ENCODE results near the gene OR5AL1. TPM values are rescaled to one million over a fixed set of nuclear protein-coding genes. Genes with fewer than 3 reads are reported as not detected.

OR5AL1 gene
- total and polyA plus RNA-seq, 3 donors from 2014 or later, result not detected

DNA sequence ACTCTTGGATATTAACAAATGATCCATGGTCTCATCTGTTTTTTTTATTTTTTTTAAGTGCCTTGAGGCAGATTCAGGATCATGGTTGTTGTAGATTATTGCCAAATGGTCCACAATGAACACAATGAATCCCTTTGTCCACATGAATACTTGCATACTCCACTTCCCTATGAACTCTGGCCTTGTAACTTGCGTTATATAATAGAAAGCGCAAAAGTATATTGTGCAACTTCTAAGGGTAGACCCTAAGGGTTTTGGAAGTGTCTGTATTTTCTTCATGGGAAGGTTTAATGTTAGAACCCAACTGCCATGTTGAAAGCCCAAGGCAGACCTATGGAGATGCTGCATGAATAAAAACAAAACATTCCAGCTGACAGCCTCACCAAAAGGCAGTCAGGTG, 8.1 kb upstream of the OR5AL1 start:
- no peak overlapping the region for H3K27ac ChIP-seq
- no peaks in the 10 kb centered on the region for H3K4me1 ChIP-seq
- no peak for DNase-seq
- TF ChIP-seq, protein P1, sequence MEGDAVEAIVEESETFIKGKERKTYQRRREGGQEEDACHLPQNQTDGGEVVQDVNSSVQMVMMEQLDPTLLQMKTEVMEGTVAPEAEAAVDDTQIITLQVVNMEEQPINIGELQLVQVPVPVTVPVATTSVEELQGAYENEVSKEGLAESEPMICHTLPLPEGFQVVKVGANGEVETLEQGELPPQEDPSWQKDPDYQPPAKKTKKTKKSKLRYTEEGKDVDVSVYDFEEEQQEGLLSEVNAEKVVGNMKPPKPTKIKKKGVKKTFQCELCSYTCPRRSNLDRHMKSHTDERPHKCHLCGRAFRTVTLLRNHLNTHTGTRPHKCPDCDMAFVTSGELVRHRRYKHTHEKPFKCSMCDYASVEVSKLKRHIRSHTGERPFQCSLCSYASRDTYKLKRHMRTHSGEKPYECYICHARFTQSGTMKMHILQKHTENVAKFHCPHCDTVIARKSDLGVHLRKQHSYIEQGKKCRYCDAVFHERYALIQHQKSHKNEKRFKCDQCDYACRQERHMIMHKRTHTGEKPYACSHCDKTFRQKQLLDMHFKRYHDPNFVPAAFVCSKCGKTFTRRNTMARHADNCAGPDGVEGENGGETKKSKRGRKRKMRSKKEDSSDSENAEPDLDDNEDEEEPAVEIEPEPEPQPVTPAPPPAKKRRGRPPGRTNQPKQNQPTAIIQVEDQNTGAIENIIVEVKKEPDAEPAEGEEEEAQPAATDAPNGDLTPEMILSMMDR (IDR thresholded peaks at IDR 0.05), result no peak
- no peak for TF ChIP-seq POLR2A (IDR thresholded peaks at IDR 0.05)
- WGBS, 2 donors, result 73 to 95% methylated on average over 2 of the region's 2 CpGs
- intact Hi-C loops (cut with DNase I; ENCODE audit: low total_unique reads), result no loop called here
- H3K9me3 ChIP-seq, result no peaks in the 10 kb centered on the region
- H3K27me3 ChIP-seq, result no peaks in the 10 kb centered on the region
- no peaks in the 10 kb centered on the region for H3K36me3 ChIP-seq (ENCODE audit: low read depth, missing control alignments)
- H3K4me3 ChIP-seq, result no peak overlapping the region

DNA sequence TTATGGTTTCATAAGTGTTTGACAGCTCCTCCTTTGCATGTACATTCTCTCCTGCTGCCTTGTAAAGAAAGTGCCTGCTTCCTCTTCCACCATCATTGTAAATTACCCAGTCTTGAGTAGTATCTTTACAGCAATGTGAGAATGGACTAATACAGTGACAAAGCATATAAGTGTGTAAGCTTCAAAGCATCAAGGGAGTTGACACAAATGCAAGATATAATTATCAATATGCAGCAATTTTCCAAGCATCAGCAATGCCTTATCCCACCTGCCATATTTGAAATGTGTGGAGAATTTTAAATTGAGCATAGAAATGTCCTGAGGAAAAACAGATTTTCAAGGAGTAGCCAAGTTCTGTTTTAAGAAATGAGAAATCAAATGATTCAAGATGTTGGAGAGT, 1.7 kb upstream of the OR5AL1 start:
- no peak for DNase-seq
- intact Hi-C loops (cut with DNase I; ENCODE audit: low total_unique reads), result no loop called here
- Histone ChIP-seq H3K4me1 (no peaks in the 10 kb centered on the region), H3K27me3 (no peaks in the 10 kb centered on the region), H3K36me3 (ENCODE audit: low read depth, missing control alignments) (no peaks in the 10 kb centered on the region), H3K9me3 (no peaks in the 10 kb centered on the region), H3K27ac (no peak overlapping the region), H3K4me3 (no peak overlapping the region)
- TF ChIP-seq, protein P1 (IDR thresholded peaks at IDR 0.05), result no peak
- TF ChIP-seq POLR2A (IDR thresholded peaks at IDR 0.05), result no peak

DNA sequence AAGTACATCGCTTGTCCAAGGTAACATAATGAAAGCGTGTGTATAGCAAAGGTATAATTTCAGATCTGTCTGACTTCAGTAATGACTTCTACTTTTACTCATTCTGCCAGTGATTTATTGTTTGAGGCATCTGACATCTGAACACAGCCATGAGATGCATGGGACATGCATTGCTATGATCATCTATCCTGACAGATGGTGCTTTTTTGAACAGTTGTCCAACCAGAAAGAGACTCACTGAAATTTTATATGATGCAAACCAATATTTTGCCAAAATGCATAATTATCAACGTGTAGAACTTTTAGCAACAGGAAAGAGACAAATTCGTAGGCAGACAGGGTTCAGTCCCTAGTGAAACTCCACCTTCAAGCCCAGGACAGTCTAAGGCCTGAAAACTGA, 41.0 kb downstream of the OR5AL1 start:
- no peak overlapping the region for H3K4me3 ChIP-seq
- 74 to 80% methylated on average over 4 of the region's 4 CpGs for WGBS, 2 donors
- no peaks in the 10 kb centered on the region for H3K4me1 ChIP-seq
- DNase-seq, result no peak
- TF ChIP-seq POLR2A (IDR thresholded peaks at IDR 0.05), result no peak
- TF ChIP-seq, protein P1 (IDR thresholded peaks at IDR 0.05), result no peak
- no peak overlapping the region for H3K27ac ChIP-seq
- no peaks in the 10 kb centered on the region for H3K27me3 ChIP-seq
- H3K36me3 ChIP-seq (ENCODE audit: low read depth, missing control alignments), result no peaks in the 10 kb centered on the region
- intact Hi-C loops (cut with DNase I; ENCODE audit: low total_unique reads), result no loop called here
- H3K9me3 ChIP-seq, result no peaks in the 10 kb centered on the region

DNA sequence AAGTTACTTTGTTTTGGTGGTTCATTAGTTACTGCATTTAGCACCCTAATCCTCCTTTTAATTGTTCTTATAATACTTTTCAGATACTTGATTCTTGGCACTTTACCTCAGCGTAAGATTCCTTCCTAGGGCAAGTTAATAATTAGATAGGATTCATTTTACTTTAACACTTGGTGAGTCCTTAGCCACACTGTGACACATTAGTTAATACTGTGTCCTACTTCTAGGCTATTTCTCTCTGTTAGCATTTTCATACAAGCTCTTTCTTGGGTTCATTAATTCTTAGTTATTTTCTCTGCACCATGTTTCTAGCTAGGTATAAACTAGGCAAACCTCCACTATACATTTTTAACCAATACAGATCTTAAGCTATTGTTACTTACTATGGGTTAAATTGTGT, 44.6 kb downstream of the OR5AL1 start:
- Histone ChIP-seq H3K9me3 (no peaks in the 10 kb centered on the region), H3K27me3 (no peaks in the 10 kb centered on the region), H3K36me3 (ENCODE audit: low read depth, missing control alignments) (no peaks in the 10 kb centered on the region), H3K4me1 (no peaks in the 10 kb centered on the region), H3K4me3 (no peak overlapping the region), H3K27ac (no peak overlapping the region)
- no peak for TF ChIP-seq POLR2A (IDR thresholded peaks at IDR 0.05)
- TF ChIP-seq, protein P1 (IDR thresholded peaks at IDR 0.05), result no peak
- 90 to 98% methylated on average over 1 of the region's 1 CpG for WGBS, 2 donors
- intact Hi-C loops (cut with DNase I; ENCODE audit: low total_unique reads), result no loop called here
- no peak for DNase-seq

Other genes starting within 250 kb of the OR5AL1 start
- not detected for gene OR5J2, start 236.1 kb upstream of the OR5AL1 start, total RNA-seq
- gene OR5J2, start 236.1 kb upstream of the OR5AL1 start, polyA plus RNA-seq (ENCODE audit: insufficient read depth, low read depth, low replicate concordance), result not detected
- gene OR5T2, start 178.4 kb upstream of the OR5AL1 start, total RNA-seq, result not detected
- not detected for gene OR5T2, start 178.4 kb upstream of the OR5AL1 start, polyA plus RNA-seq (ENCODE audit: insufficient read depth, low read depth, low replicate concordance)
- gene OR5T3, start 160.4 kb upstream of the OR5AL1 start, total RNA-seq, result not detected
- not detected for gene OR5T3, start 160.4 kb upstream of the OR5AL1 start, polyA plus RNA-seq (ENCODE audit: insufficient read depth, low read depth, low replicate concordance)
- gene OR5T1, start 138.5 kb upstream of the OR5AL1 start, total RNA-seq, result not detected
- gene OR5T1, start 138.5 kb upstream of the OR5AL1 start, polyA plus RNA-seq (ENCODE audit: insufficient read depth, low read depth, low replicate concordance), result not detected
- gene OR8H1, start 120.4 kb upstream of the OR5AL1 start, total RNA-seq, result under 1 TPM in 1 of 2 donors, not detected in 1; 0.08 TPM
- gene OR8H1, start 120.4 kb upstream of the OR5AL1 start, polyA plus RNA-seq (ENCODE audit: insufficient read depth, low read depth, low replicate concordance), result not detected
- gene OR8K3, start 97.6 kb upstream of the OR5AL1 start, total RNA-seq, result not detected
- not detected for gene OR8K3, start 97.6 kb upstream of the OR5AL1 start, polyA plus RNA-seq (ENCODE audit: insufficient read depth, low read depth, low replicate concordance)
- gene OR8K1, start 66.7 kb upstream of the OR5AL1 start, total RNA-seq, result not detected
- not detected for gene OR8K1, start 66.7 kb upstream of the OR5AL1 start, polyA plus RNA-seq (ENCODE audit: insufficient read depth, low read depth, low replicate concordance)
- gene OR8J1, start 58.4 kb upstream of the OR5AL1 start, total RNA-seq, result not detected
- not detected for gene OR8J1, start 58.4 kb upstream of the OR5AL1 start, polyA plus RNA-seq (ENCODE audit: insufficient read depth, low read depth, low replicate concordance)
- not detected for gene OR8U1, start 37.1 kb upstream of the OR5AL1 start, total RNA-seq
- gene OR8U1, start 37.1 kb upstream of the OR5AL1 start, polyA plus RNA-seq (ENCODE audit: insufficient read depth, low read depth, low replicate concordance), result not detected
- not detected for gene OR5M3, start 60.7 kb downstream of the OR5AL1 start, total RNA-seq
- not detected for gene OR5M3, start 60.7 kb downstream of the OR5AL1 start, polyA plus RNA-seq (ENCODE audit: insufficient read depth, low read depth, low replicate concordance)
- gene OR5M8, start 78.7 kb downstream of the OR5AL1 start, total RNA-seq, result under 1 TPM in 1 of 2 donors, not detected in 1; 0.47 TPM
- gene OR5M8, start 78.7 kb downstream of the OR5AL1 start, polyA plus RNA-seq (ENCODE audit: insufficient read depth, low read depth, low replicate concordance), result not detected
- gene OR5M11, start 130.6 kb downstream of the OR5AL1 start, total RNA-seq, result not detected
- not detected for gene OR5M11, start 130.6 kb downstream of the OR5AL1 start, polyA plus RNA-seq (ENCODE audit: insufficient read depth, low read depth, low replicate concordance)
- not detected for gene OR5M10, start 165.0 kb downstream of the OR5AL1 start, total RNA-seq
- gene OR5M10, start 165.0 kb downstream of the OR5AL1 start, polyA plus RNA-seq (ENCODE audit: insufficient read depth, low read depth, low replicate concordance), result not detected
- gene OR5M1, start 202.2 kb downstream of the OR5AL1 start, total RNA-seq, result not detected
- not detected for gene OR5M1, start 202.2 kb downstream of the OR5AL1 start, polyA plus RNA-seq (ENCODE audit: insufficient read depth, low read depth, low replicate concordance)
- not detected for gene OR5AP2, start 229.7 kb downstream of the OR5AL1 start, total RNA-seq
- gene OR5AP2, start 229.7 kb downstream of the OR5AL1 start, polyA plus RNA-seq (ENCODE audit: insufficient read depth, low read depth, low replicate concordance), result not detected

All from testis (tissue), 3 donors.